ENCODE data around the gene TBC1D22A. TPM values are rescaled to one million over a fixed set of nuclear protein-coding genes. Genes with fewer than 3 reads are reported as not detected.

Gene TBC1D22A
- total and polyA plus RNA-seq, 9 donors, result 12.5 to 25.6 (median 18.5) TPM

DNA sequence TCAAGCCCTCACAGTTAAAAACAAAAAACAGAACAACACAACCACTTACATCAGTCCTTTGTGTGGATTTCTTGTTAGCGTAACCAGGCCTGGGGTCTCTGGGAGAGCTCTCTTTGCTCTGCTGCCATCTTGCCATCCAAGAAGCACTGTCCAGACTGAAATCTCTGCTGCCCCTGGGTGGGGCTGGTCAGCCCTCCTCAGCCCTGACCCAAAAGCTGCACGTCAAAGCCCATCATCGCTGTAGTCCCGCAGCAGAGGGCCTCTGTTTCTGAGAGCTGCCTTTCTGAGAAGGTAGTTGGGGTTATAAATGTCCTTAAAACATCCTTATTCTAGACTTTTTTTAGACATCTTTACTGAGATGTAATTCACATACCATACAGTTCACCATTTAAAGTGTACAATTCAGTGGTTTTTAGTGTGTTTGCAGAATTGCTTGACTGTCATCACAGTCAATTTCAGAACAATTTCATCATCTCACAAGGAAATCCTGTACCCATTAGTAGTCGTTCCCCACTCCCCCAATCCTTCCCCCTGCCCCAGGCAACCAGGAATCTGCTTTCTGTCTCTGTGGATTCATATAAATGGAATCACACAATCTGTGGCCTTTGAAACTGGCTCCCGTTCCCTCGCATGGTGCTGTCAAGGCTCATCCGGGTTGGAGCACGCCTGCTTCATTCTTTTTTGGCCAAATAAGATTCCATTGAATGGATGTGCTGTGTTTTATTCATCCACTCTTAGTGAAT is 94.9 kb downstream of the TBC1D22A start:
- Histone ChIP-seq H3K27ac (no peak overlapping the region), H3K4me1 (ENCODE audit: insufficient read depth) (no peaks in the 10 kb centered on the region), H3K4me3 (no peak overlapping the region), H3K36me3 (no peaks in the 10 kb centered on the region), H3K27me3 (no peaks in the 10 kb centered on the region), H3K9me3 (no peaks in the 10 kb centered on the region)
- TF ChIP-seq POLR2A (IDR thresholded peaks at IDR 0.05) (no peak), EP300 (IDR thresholded peaks at IDR 0.05) (no peak)
- TF ChIP-seq, protein P1, sequence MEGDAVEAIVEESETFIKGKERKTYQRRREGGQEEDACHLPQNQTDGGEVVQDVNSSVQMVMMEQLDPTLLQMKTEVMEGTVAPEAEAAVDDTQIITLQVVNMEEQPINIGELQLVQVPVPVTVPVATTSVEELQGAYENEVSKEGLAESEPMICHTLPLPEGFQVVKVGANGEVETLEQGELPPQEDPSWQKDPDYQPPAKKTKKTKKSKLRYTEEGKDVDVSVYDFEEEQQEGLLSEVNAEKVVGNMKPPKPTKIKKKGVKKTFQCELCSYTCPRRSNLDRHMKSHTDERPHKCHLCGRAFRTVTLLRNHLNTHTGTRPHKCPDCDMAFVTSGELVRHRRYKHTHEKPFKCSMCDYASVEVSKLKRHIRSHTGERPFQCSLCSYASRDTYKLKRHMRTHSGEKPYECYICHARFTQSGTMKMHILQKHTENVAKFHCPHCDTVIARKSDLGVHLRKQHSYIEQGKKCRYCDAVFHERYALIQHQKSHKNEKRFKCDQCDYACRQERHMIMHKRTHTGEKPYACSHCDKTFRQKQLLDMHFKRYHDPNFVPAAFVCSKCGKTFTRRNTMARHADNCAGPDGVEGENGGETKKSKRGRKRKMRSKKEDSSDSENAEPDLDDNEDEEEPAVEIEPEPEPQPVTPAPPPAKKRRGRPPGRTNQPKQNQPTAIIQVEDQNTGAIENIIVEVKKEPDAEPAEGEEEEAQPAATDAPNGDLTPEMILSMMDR (IDR thresholded peaks at IDR 0.05), result no peak
- intact Hi-C loops (cut with DNase I), result loop anchor here in 1 of 4 donors (10.0 kb wide), 1 partner anchor 1637 kb away; no protein-coding TSS in a partner anchor
- no peak for DNase-seq
- 95 to 96% (median 95%) methylated on average over 9 of the region's 9 CpGs for WGBS, 3 donors

DNA sequence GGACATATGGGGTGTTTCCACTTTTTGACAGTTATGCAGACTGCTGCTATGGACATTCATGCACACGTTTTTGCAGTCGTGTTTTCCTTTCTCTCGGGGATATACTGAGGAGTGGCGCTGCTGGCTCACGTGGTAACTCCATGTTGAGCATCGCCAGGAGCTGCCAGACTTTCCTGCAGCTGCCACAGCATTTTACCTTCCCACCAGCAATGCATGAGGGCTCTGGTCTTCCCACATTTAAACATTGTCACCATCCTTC is 95.4 kb downstream of the TBC1D22A start:
- intact Hi-C loops (cut with DNase I), result loop anchor here in 1 of 4 donors (10.0 kb wide), 1 partner anchor 1637 kb away; no protein-coding TSS in a partner anchor
- Histone ChIP-seq H3K27ac (no peak overlapping the region), H3K4me3 (no peak overlapping the region), H3K27me3 (no peaks in the 10 kb centered on the region), H3K9me3 (no peaks in the 10 kb centered on the region), H3K4me1 (ENCODE audit: insufficient read depth) (no peaks in the 10 kb centered on the region), H3K36me3 (no peaks in the 10 kb centered on the region)
- TF ChIP-seq, protein P1 (IDR thresholded peaks at IDR 0.05), result no peak
- 90 to 93% (median 92%) methylated on average over 6 of the region's 6 CpGs for WGBS, 3 donors
- DNase-seq, result no peak

DNA sequence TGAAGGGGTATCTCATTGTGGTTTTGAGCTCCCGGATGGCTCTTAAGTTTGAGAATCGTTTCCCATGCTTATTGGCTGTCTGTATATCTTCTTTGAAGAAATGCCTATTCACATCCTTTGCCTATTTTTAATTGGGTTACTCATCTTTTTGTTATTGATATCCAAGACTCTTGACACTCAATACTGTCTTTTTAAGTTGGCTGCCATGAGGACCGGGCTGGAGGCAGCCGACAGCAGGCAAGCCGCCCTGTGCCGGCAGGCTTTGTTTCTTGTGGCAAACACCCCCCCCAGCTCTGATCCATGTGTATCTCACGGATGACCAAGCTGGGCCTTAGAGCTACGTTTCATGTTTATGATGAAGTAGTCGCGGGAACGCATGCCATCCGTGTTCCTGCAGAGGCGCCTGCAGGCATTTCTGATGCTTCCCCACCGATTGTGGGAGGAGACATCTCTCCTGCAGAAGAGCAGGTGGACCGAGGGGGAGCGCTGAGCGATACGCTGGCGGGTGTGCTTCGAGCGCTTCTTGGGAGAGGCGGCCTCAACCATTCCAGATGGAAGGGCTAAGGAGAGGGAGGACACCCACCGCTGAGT is 95.8 kb downstream of the TBC1D22A start:
- no peak for DNase-seq
- TF ChIP-seq POLR2A (IDR thresholded peaks at IDR 0.05), result no peak
- no peak for TF ChIP-seq EP300 (IDR thresholded peaks at IDR 0.05)
- TF ChIP-seq, protein P1 (IDR thresholded peaks at IDR 0.05), result no peak
- intact Hi-C loops (cut with DNase I), result loop anchor here in 1 of 4 donors (10.0 kb wide), 1 partner anchor 1637 kb away; no protein-coding TSS in a partner anchor
- H3K4me1 ChIP-seq (ENCODE audit: insufficient read depth), result no peaks in the 10 kb centered on the region
- no peaks in the 10 kb centered on the region for H3K9me3 ChIP-seq
- H3K27ac ChIP-seq, result no peak overlapping the region
- no peaks in the 10 kb centered on the region for H3K27me3 ChIP-seq
- no peak overlapping the region for H3K4me3 ChIP-seq
- H3K36me3 ChIP-seq, result no peaks in the 10 kb centered on the region
- 98% methylated on average over 23 of the region's 23 CpGs for WGBS, 3 donors

DNA sequence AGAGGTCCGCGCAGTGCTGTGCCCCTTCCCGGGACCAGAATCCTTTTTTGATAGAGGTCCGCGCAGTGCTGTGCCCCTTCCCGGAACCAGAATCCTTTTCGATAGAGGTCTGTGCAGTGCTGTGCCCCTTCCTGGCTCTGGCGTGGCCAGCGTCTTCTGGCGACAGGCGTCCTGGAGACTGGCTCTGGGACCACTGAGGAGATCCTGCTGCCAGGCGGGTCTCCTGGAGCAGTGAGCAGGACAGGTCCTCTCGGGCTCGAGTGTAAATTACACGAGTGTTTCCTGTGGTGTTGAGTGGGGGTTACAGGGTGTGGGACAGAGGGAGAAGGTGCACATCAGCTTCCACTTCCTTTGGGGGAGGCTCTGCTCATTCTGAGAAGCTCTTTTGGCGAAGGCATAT is 98.1 kb downstream of the TBC1D22A start:
- intact Hi-C loops (cut with DNase I), result no loop called here
- Histone ChIP-seq H3K4me1 (ENCODE audit: insufficient read depth) (no peaks in the 10 kb centered on the region), H3K4me3 (no peak overlapping the region), H3K36me3 (no peaks in the 10 kb centered on the region), H3K27ac (no peak overlapping the region), H3K27me3 (no peaks in the 10 kb centered on the region), H3K9me3 (no peaks in the 10 kb centered on the region)
- TF ChIP-seq EP300 (IDR thresholded peaks at IDR 0.05) (no peak), POLR2A (IDR thresholded peaks at IDR 0.05) (no peak)
- TF ChIP-seq, protein P1 (IDR thresholded peaks at IDR 0.05), result no peak
- 97 to 98% (median 97%) methylated on average over 16 of the region's 16 CpGs for WGBS, 3 donors
- DNase-seq, result no peak

All from ovary (tissue), 9 donors.